GM10248 (cell line): ENCODE measurements around the gene CIROP.

Experiments
- CTCF ChIA-PET: fragments of 300-600 bp; sonication (Branson Sonifier 250); formaldehyde crosslinking; extraction: SDS; loops from one replicate; lab custom pipeline; 2021; ENCODE audit warnings: antibody characterized with exemption; lab: Yijun Ruan, JAX
- POLR2A ChIA-PET: fragments of 350-650 bp; sonication (Branson Sonifier 250); formaldehyde crosslinking; extraction: SDS; loops from one replicate; lab custom pipeline; 2020; ENCODE audit warnings: antibody characterized with exemption; lab: Yijun Ruan, JAX
- DNase-seq: peaks from one replicate; pipeline ENCODE4 v3.0.0; 2012; ENCODE audit errors: extremely low spot score
- CTCF ChIP-seq: IDR thresholded peaks from 2 replicates; pipeline ENCODE4 v1.5.1; 2012; ENCODE audit warnings: mild to moderate bottlenecking, low read depth; ENCODE audit errors: extremely low read depth, missing control alignments, control extremely low read depth

Gene CIROP

GRCh38 chr14:23121361-23121771 is 16.6 kb upstream of the CIROP start:
- TF ChIP-seq CTCF = no peak
- POLR2A ChIA-PET = interaction anchor here (1.0 kb wide), 1 partner anchor 181 kb away, joined by 3 read pairs; no protein-coding TSS in a partner anchor
- DNase-seq = peak; percentile 55

DNA sequence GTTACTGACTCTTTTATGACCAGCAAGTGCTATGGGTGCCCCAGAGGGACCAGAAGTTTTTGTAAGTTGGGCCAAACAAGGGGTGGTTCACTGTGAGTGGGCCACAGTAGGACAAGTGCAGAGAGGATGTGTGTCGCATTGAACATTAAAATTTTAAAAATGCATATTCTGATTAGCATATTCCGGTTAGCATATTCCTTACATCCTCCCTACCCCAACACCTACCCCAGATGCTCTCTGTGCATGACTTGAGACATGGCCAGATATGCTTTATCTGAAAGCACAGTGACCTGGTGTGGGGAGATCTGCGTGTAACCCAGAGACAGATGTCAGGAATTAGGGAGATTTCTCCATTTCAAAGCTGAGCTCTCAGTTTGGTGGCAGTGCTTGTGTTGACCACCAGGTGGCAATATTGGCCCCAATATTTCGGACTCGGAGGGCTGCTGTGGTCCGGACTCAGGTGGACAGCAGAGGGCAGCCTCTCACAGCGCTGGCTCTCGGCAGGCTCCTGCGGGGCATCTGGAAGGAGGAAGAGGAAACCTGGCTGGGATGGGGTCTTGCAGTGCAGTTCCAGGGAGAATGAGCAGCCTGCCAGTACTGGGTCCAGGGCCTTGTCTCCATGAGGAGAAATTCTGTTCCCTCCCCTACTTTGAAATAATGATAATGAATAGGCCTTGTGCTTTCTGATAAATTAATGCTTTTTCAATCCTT is 15.9 kb upstream of the CIROP start:
- peak; percentile 90 for DNase-seq
- CTCF ChIA-PET = interaction anchor here (0.6 to 8.8 kb wide), 72 partner anchors 9 to 440 kb away, joined by 3 to 164 read pairs (median 5); partner anchors contain the start of genes ACIN1, C14orf119, CMTM5 and HOMEZ
- peak; percentile 100 for TF ChIP-seq CTCF
- POLR2A ChIA-PET = interaction anchor here (1.0 kb wide), 1 partner anchor 181 kb away, joined by 3 read pairs; no protein-coding TSS in a partner anchor

More at GRCh38 chr14:23121361-23121771, 16.6 kb upstream of the CIROP start:
- CTCF ChIA-PET = interaction anchor here (0.6 to 8.8 kb wide), 53 partner anchors 9 to 439 kb away, joined by 3 to 164 read pairs (median 6); partner anchors contain the start of genes ACIN1, C14orf119, CMTM5 and PABPN1

DNA sequence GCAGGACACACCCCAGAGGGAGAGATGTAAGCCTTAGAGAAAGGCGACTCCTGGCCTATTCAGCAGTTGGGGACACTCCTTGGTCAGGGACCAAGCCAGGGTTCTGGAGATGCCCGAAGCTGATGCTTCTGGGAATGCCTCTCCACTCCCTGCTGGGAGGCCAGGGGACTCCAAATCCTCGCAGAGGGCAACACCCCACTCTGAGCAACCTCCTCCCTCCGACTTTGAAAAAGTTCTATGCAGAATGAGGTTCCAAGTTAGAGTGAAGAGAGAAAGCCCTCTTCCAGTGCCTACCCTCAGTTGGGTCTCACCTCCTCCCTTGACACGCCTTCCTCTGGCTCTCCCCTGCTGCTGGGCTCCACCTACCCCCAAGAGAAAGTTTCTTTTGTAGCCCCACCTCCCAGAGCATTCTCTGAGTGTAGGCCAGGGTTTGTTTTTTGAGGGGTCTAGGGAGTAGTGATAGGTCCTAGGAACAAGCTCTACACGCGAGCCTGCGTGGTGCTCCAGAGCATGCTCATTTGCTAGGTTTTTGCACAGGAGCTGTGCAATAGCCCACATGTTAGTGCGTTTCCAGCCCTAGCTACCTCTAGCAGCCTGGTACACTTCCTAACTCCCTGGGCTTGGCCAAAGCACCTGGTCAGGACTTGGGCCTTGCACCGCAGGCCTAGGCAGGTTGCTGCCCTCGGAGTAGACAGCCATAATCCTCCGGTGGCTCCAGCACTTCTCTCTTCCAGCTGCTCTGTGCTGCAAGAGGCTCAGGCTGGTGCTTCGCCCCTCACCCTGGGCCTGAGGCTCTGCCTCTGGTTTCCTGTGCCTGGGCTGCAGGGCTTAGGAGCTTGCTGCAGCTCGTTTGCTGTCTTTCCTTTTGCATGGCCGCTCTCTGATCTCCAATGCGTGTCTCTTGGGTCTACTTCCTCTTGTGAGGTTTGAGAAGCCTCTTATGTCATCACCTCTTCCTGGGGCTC is 14.9 kb upstream of the CIROP start:
- peak; percentile 53 for DNase-seq
- TF ChIP-seq CTCF = no peak
- ChIA-PET POLR2A (interaction anchor here (1.0 kb wide), 1 partner anchor 24 kb away, joined by 3 read pairs; the partner anchor contains the start of genes ACIN1 and C14orf119), CTCF (interaction anchor here (0.8 to 8.8 kb wide), 29 partner anchors 9 to 441 kb away, joined by 3 to 164 read pairs (median 6); partner anchors contain the start of genes ACIN1, C14orf119, HOMEZ and SLC7A8)

GRCh38 chr14:23118506-23119362 is 13.9 kb upstream of the CIROP start, which contains the start of gene CEBPE:
Gene CEBPE (minus strand): TSS chr14:23119255. CDS start chr14:23119091, 164 bp downstream.
- ChIA-PET POLR2A (interaction anchor here (1.0 kb wide), 1 partner anchor 23 kb away, joined by 3 read pairs; the partner anchor contains the start of genes ACIN1 and C14orf119), CTCF (interaction anchor here (0.8 to 8.8 kb wide), 13 partner anchors 8 to 262 kb away, joined by 3 to 164 read pairs (median 5); partner anchors contain the start of genes ACIN1, C14orf119 and SLC7A8)
- no peak for TF ChIP-seq CTCF
- DNase-seq = no peak

DNA sequence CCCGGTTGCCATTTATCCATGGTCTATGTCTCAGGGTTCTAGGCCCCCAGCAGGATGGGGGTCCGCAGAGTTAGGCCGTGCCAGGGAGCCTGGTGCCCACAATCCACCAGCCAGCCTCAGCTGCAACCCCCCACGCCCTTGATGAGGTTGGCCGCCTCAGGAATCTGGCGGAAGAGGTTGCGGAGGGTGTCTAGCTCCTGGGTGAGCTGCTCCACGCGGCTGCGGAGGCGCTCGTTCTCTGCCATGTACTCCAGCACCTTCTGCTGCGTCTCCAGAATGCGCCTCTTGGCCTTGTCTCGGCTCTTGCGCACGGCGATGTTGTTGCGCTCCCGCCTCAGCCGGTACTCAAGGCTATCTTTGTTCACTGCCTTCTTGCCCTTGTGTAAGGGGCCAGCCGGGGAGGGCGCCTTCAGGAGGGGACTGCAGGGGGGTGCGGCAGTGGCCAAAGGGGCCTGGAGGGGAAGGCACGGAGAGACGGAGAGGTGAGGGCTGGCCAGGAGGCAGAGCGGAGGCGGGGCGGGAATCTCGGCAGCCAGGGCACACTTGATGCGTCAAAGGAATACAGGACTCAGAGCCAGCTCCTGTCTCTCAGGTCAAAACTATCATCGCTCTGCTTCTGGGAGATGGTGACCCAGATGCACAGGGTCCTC is 12.7 kb upstream of the CIROP start:
- DNase-seq = no peak
- TF ChIP-seq CTCF = no peak
- CTCF ChIA-PET = interaction anchor here (0.8 to 8.8 kb wide), 3 partner anchors 7 to 263 kb away, joined by 3 to 164 read pairs (median 47); partner anchors contain the start of gene SLC7A8
- POLR2A ChIA-PET = no interaction called here
